ENCODE data around the gene TBC1D10A.

GRCh38 chr22:30312053-30312452 lies 14.7 kb downstream of the TBC1D10A start:
- TF ChIP-seq, protein P1, sequence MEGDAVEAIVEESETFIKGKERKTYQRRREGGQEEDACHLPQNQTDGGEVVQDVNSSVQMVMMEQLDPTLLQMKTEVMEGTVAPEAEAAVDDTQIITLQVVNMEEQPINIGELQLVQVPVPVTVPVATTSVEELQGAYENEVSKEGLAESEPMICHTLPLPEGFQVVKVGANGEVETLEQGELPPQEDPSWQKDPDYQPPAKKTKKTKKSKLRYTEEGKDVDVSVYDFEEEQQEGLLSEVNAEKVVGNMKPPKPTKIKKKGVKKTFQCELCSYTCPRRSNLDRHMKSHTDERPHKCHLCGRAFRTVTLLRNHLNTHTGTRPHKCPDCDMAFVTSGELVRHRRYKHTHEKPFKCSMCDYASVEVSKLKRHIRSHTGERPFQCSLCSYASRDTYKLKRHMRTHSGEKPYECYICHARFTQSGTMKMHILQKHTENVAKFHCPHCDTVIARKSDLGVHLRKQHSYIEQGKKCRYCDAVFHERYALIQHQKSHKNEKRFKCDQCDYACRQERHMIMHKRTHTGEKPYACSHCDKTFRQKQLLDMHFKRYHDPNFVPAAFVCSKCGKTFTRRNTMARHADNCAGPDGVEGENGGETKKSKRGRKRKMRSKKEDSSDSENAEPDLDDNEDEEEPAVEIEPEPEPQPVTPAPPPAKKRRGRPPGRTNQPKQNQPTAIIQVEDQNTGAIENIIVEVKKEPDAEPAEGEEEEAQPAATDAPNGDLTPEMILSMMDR (optimal IDR thresholded peaks at IDR 0.05 in 1 of 3, IDR thresholded peaks at IDR 0.05 in 1 of 3, conservative IDR thresholded peaks at IDR 0.05 in 1 of 3; ENCODE audit: extremely low read depth in 1 of 3, insufficient read depth in 2 of 3, low read length in 3 of 3): no peak
- TF ChIP-seq EZH2 (IDR thresholded peaks at IDR 0.05; ENCODE audit: low read length): no peak

Data from keratinocyte (primary cell).